Activated T-helper 2 cell treated with anti-CD3 and anti-CD28 coated beads, Interferon-gamma antibody, Interleukin-2, Interleukin-4, amounts not matched to agents 10 μg/mL and 5 μg/mL and 100 μg/mL, durations not matched to agents 14 hours and 24 hours and 36 hours (primary cell): ENCODE measurements around the gene NSUN5. TPM values are rescaled to one million over a fixed set of nuclear protein-coding genes. Genes with fewer than 3 reads are reported as not detected.
A peak's percentile ranks its signal among the peaks of the same experiment; 100 is the strongest.
"Not testable (repeated sequence)": the region's sequence is repeated elsewhere in the genome, so short reads cannot be mapped to it uniquely, and the experiment has no call there.

ENCODE experiments used
- DNase-seq: peaks from one replicate; pipeline ENCODE4 v3.0.0; 2021; ENCODE audit warnings: low spot score
- H3K27ac Mint-ChIP-seq: one replicate; pipeline ENCODE4 v1.8.0; 2021; ENCODE audit warnings: mixed read lengths
- H3K27me3 Mint-ChIP-seq: one replicate; pipeline ENCODE4 v1.8.0; 2021; ENCODE audit warnings: low read depth, mixed read lengths
- H3K36me3 Mint-ChIP-seq: one replicate; pipeline ENCODE4 v1.8.0; 2021; ENCODE audit warnings: low read depth, mixed read lengths
- H3K4me1 Mint-ChIP-seq: one replicate; pipeline ENCODE4 v1.8.0; 2021; ENCODE audit warnings: low read depth, mixed read lengths
- H3K4me3 Mint-ChIP-seq: one replicate; pipeline ENCODE4 v1.8.0; 2021; ENCODE audit warnings: low read depth, mild to moderate bottlenecking, moderate library complexity, mixed read lengths
- H3K9me3 Mint-ChIP-seq: one replicate; pipeline ENCODE4 v1.8.0; 2021; ENCODE audit warnings: mixed read lengths
- intact Hi-C: fragments of 100-400 bp; cut with micrococcal nuclease; formaldehyde crosslinking; loops from one replicate; pipeline ENCODE4 v1.15.1; 2023
- total RNA-seq: library from RNA; stranded (reverse); gene quantifications from 2 replicates; pipeline ENCODE4 v1.2.3, GENCODE V29; 2022

The NSUN5 gene
- total RNA-seq, 1 donor from 2014 or later: 58.3 TPM

- Mint-ChIP-seq H3K27me3 (peaks cover 8% of the 10 kb centered on the region), H3K4me1 (no peaks in the 10 kb centered on the region), H3K27ac (no peak overlapping the region), H3K36me3 (no peaks in the 10 kb centered on the region), H3K9me3 (no peaks in the 10 kb centered on the region), H3K4me3 (no peak overlapping the region)
- intact Hi-C loops: no loop called here
- DNase-seq: no peak
Observed at GRCh38 chr7:73341877-73342276, 33.3 kb upstream of the NSUN5 start.

- no peak overlapping the region for H3K4me3 Mint-ChIP-seq
- H3K9me3 Mint-ChIP-seq: no peaks in the 10 kb centered on the region
- no peak overlapping the region for H3K27ac Mint-ChIP-seq
- intact Hi-C loops: no loop called here
- H3K4me1 Mint-ChIP-seq: no peaks in the 10 kb centered on the region
- peaks cover 10% of the 10 kb centered on the region for H3K27me3 Mint-ChIP-seq
- no peaks in the 10 kb centered on the region for H3K36me3 Mint-ChIP-seq
- DNase-seq: no peak
Observed at GRCh38 chr7:73340514-73340913, 31.9 kb upstream of the NSUN5 start.

GRCh38 chr7:73338321-73338720, 29.7 kb upstream of the NSUN5 start:
- Mint-ChIP-seq H3K27ac (no peak overlapping the region), H3K27me3 (peaks cover 10% of the 10 kb centered on the region), H3K4me3 (no peak overlapping the region), H3K4me1 (no peaks in the 10 kb centered on the region), H3K36me3 (no peaks in the 10 kb centered on the region), H3K9me3 (no peaks in the 10 kb centered on the region)
- DNase-seq: no peak
- intact Hi-C loops: no loop called here

- no peak for DNase-seq
- H3K9me3 Mint-ChIP-seq: no peaks in the 10 kb centered on the region
- intact Hi-C loops: no loop called here
Observed at GRCh38 chr7:73332447-73332846, 23.8 kb upstream of the NSUN5 start.

GRCh38 chr7:73330772-73331171, 22.1 kb upstream of the NSUN5 start:
- Mint-ChIP-seq H3K27me3 (peaks cover 3% of the 10 kb centered on the region), H3K4me1 (peaks cover 1% of the 10 kb centered on the region), H3K4me3 (no peak overlapping the region), H3K27ac (no peak overlapping the region), H3K9me3 (no peaks in the 10 kb centered on the region), H3K36me3 (no peaks in the 10 kb centered on the region)
- intact Hi-C loops: no loop called here
- no peak for DNase-seq

More at GRCh38 chr7:73332447-73332846, 23.8 kb upstream of the NSUN5 start:
- Mint-ChIP-seq H3K36me3 (no peaks in the 10 kb centered on the region), H3K4me3 (no peak overlapping the region), H3K4me1 (no peaks in the 10 kb centered on the region), H3K27ac (no peak overlapping the region), H3K27me3 (peaks cover 5% of the 10 kb centered on the region)

GRCh38 chr7:73329861-73330581, 21.4 kb upstream of the NSUN5 start:
- Mint-ChIP-seq H3K36me3 (no peaks in the 10 kb centered on the region), H3K27ac (no peak overlapping the region), H3K4me1 (peaks cover 1% of the 10 kb centered on the region), H3K27me3 (peaks cover 3% of the 10 kb centered on the region), H3K9me3 (no peaks in the 10 kb centered on the region), H3K4me3 (no peak overlapping the region)
- DNase-seq: no peak
- intact Hi-C loops: loop anchor here (10.0 kb wide), 1 partner anchor 125 kb away; no protein-coding TSS in a partner anchor

- DNase-seq: no peak
- no peak overlapping the region for H3K4me3 Mint-ChIP-seq
- intact Hi-C loops: loop anchor here (10.0 kb wide), 1 partner anchor 126 kb away; no protein-coding TSS in a partner anchor
- H3K27ac Mint-ChIP-seq: no peak overlapping the region
- H3K9me3 Mint-ChIP-seq: no peaks in the 10 kb centered on the region
- peaks cover 4% of the 10 kb centered on the region for H3K4me1 Mint-ChIP-seq
- H3K36me3 Mint-ChIP-seq: no peaks in the 10 kb centered on the region
- H3K27me3 Mint-ChIP-seq: peaks cover 3% of the 10 kb centered on the region
Observed at GRCh38 chr7:73328696-73329095, 20.1 kb upstream of the NSUN5 start.

- not testable (repeated sequence) for H3K36me3 Mint-ChIP-seq, H3K4me1 Mint-ChIP-seq, H3K9me3 Mint-ChIP-seq, H3K4me3 Mint-ChIP-seq, H3K27me3 Mint-ChIP-seq, H3K27ac Mint-ChIP-seq, DNase-seq
- intact Hi-C loops: loop anchor here (10.0 kb wide), 1 partner anchor 127 kb away; no protein-coding TSS in a partner anchor
Observed at GRCh38 chr7:73327922-73328321, 19.3 kb upstream of the NSUN5 start, which contains the start of the genes FKBP6 and TRIM50. Gene FKBP6, plus strand, starts transcription at chr7:73328161. Its CDS starts 268 bp downstream, at chr7:73328429. Gene TRIM50, minus strand, starts transcription at chr7:73328082. Its CDS starts 3,295 bp downstream, at chr7:73324787.

GRCh38 chr7:73327449-73327848, 18.8 kb upstream of the NSUN5 start:
- intact Hi-C loops: loop anchor here (10.0 kb wide), 1 partner anchor 127 kb away; no protein-coding TSS in a partner anchor
- not testable (repeated sequence) for H3K4me3 Mint-ChIP-seq, H3K27ac Mint-ChIP-seq, DNase-seq, H3K27me3 Mint-ChIP-seq, H3K36me3 Mint-ChIP-seq, H3K4me1 Mint-ChIP-seq, H3K9me3 Mint-ChIP-seq

GRCh38 chr7:73325424-73325823, 16.8 kb upstream of the NSUN5 start:
- not testable (repeated sequence) for H3K4me3 Mint-ChIP-seq, H3K27me3 Mint-ChIP-seq, H3K4me1 Mint-ChIP-seq, H3K36me3 Mint-ChIP-seq, DNase-seq, H3K9me3 Mint-ChIP-seq, H3K27ac Mint-ChIP-seq
- intact Hi-C loops: loop anchor here (10.0 kb wide), 1 partner anchor 129 kb away; no protein-coding TSS in a partner anchor

GRCh38 chr7:73324081-73324845, 15.6 kb upstream of the NSUN5 start:
- H3K4me3 Mint-ChIP-seq: peak overlapping the region; percentile 57
- not testable (repeated sequence) for H3K9me3 Mint-ChIP-seq, H3K36me3 Mint-ChIP-seq, H3K4me1 Mint-ChIP-seq, H3K27me3 Mint-ChIP-seq, H3K27ac Mint-ChIP-seq
- intact Hi-C loops: loop anchor here (10.0 kb wide), 1 partner anchor 131 kb away; no protein-coding TSS in a partner anchor
- peak; percentile 23 for DNase-seq

GRCh38 chr7:73323434-73324080, 14.9 kb upstream of the NSUN5 start:
- H3K9me3 Mint-ChIP-seq, DNase-seq, H3K27ac Mint-ChIP-seq, H3K36me3 Mint-ChIP-seq, H3K27me3 Mint-ChIP-seq, H3K4me1 Mint-ChIP-seq: not testable (repeated sequence)
- intact Hi-C loops: loop anchor here (10.0 kb wide), 1 partner anchor 131 kb away; no protein-coding TSS in a partner anchor
- peak overlapping the region; percentile 57 for H3K4me3 Mint-ChIP-seq
